ENCODE measurements around the gene MSI2. TPM values are rescaled to one million over a fixed set of nuclear protein-coding genes. Genes with fewer than 3 reads are reported as not detected.

Gene MSI2
- total and polyA plus RNA-seq, 2 experiments from 2014 or later = 18.9 to 41.8 TPM

GRCh38 chr17:57723427-57724025 is 467.2 kb downstream of the MSI2 start:
- H3K9me2 ChIP-seq (ENCODE audit: insufficient read depth) = no peaks in the 10 kb centered on the region
- H4K20me1 ChIP-seq (replicated peaks; ENCODE audit: insufficient read depth) = no peaks in the 10 kb centered on the region
- no peak overlapping the region for H3K27ac Mint-ChIP-seq
- DNase-seq (ENCODE audit: low spot score) (no peak), ATAC-seq (peak; percentile 44)
- no peaks in the 10 kb centered on the region for H3F3A ChIP-seq (replicated peaks; ENCODE audit: low read depth)
- H3K4me3 Mint-ChIP-seq = no peak overlapping the region
- H3K4me1 Mint-ChIP-seq = no peaks in the 10 kb centered on the region
- no peak overlapping the region for H3K4me2 ChIP-seq
- no peak overlapping the region for H2AFZ ChIP-seq
- H3K27me3 ChIP-seq (ENCODE audit: insufficient read depth) = no peaks in the 10 kb centered on the region
- peaks cover 23% of the 10 kb centered on the region for H3K27me3 Mint-ChIP-seq (ENCODE audit: insufficient read depth, low read depth, poor library complexity)
- H3K9me3 Mint-ChIP-seq = no peaks in the 10 kb centered on the region
- no peaks in the 10 kb centered on the region for H3K36me3 Mint-ChIP-seq (ENCODE audit: low read depth)
- no peak overlapping the region for H3K4me3 ChIP-seq
- TF ChIP-seq JUNB (IDR thresholded peaks at IDR 0.05; ENCODE audit: unreplicated experiment) = no peak
- TF ChIP-seq CREB1 (CRISPR knock-in tag; IDR thresholded peaks at IDR 0.05; ENCODE audit: low read depth) = no peak
- TF ChIP-seq, protein P1, sequence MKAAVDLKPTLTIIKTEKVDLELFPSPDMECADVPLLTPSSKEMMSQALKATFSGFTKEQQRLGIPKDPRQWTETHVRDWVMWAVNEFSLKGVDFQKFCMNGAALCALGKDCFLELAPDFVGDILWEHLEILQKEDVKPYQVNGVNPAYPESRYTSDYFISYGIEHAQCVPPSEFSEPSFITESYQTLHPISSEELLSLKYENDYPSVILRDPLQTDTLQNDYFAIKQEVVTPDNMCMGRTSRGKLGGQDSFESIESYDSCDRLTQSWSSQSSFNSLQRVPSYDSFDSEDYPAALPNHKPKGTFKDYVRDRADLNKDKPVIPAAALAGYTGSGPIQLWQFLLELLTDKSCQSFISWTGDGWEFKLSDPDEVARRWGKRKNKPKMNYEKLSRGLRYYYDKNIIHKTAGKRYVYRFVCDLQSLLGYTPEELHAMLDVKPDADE (IDR thresholded peaks at IDR 0.05) = no peak
- no peak for TF ChIP-seq REST (IDR thresholded peaks at IDR 0.05; ENCODE audit: unreplicated experiment)
- TF ChIP-seq EZH2phosphoT487 (IDR thresholded peaks at IDR 0.05; ENCODE audit: unreplicated experiment) = no peak
- no peak for TF ChIP-seq ZNF114 (CRISPR knock-in tag; IDR thresholded peaks at IDR 0.05)
- TF ChIP-seq, protein P2, sequence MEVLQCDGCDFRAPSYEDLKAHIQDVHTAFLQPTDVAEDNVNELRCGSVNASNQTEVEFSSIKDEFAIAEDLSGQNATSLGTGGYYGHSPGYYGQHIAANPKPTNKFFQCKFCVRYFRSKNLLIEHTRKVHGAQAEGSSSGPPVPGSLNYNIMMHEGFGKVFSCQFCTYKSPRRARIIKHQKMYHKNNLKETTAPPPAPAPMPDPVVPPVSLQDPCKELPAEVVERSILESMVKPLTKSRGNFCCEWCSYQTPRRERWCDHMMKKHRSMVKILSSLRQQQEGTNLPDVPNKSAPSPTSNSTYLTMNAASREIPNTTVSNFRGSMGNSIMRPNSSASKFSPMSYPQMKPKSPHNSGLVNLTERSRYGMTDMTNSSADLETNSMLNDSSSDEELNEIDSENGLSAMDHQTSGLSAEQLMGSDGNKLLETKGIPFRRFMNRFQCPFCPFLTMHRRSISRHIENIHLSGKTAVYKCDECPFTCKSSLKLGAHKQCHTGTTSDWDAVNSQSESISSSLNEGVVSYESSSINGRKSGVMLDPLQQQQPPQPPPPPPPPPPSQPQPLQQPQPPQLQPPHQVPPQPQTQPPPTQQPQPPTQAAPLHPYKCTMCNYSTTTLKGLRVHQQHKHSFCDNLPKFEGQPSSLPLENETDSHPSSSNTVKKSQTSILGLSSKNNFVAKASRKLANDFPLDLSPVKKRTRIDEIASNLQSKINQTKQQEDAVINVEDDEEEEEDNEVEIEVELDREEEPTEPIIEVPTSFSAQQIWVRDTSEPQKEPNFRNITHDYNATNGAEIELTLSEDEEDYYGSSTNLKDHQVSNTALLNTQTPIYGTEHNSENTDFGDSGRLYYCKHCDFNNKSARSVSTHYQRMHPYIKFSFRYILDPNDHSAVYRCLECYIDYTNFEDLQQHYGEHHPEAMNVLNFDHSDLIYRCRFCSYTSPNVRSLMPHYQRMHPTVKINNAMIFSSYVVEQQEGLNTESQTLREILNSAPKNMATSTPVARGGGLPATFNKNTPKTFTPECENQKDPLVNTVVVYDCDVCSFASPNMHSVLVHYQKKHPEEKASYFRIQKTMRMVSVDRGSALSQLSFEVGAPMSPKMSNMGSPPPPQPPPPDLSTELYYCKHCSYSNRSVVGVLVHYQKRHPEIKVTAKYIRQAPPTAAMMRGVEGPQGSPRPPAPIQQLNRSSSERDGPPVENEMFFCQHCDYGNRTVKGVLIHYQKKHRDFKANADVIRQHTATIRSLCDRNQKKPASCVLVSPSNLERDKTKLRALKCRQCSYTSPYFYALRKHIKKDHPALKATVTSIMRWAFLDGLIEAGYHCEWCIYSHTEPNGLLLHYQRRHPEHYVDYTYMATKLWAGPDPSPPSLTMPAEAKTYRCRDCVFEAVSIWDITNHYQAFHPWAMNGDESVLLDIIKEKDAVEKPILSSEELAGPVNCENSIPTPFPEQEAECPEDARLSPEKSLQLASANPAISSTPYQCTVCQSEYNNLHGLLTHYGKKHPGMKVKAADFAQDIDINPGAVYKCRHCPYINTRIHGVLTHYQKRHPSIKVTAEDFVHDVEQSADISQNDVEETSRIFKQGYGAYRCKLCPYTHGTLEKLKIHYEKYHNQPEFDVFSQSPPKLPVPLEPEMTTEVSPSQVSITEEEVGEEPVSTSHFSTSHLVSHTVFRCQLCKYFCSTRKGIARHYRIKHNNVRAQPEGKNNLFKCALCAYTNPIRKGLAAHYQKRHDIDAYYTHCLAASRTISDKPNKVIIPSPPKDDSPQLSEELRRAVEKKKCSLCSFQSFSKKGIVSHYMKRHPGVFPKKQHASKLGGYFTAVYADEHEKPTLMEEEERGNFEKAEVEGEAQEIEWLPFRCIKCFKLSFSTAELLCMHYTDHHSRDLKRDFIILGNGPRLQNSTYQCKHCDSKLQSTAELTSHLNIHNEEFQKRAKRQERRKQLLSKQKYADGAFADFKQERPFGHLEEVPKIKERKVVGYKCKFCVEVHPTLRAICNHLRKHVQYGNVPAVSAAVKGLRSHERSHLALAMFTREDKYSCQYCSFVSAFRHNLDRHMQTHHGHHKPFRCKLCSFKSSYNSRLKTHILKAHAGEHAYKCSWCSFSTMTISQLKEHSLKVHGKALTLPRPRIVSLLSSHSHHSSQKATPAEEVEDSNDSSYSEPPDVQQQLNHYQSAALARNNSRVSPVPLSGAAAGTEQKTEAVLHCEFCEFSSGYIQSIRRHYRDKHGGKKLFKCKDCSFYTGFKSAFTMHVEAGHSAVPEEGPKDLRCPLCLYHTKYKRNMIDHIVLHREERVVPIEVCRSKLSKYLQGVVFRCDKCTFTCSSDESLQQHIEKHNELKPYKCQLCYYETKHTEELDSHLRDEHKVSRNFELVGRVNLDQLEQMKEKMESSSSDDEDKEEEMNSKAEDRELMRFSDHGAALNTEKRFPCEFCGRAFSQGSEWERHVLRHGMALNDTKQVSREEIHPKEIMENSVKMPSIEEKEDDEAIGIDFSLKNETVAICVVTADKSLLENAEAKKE (CRISPR knock-in tag; IDR thresholded peaks at IDR 0.05) = no peak
- no peak for TF ChIP-seq CTCF (conservative IDR thresholded peaks at IDR 0.05; ENCODE audit: low read depth in 2 of 2)
- no peak for TF ChIP-seq POLR2AphosphoS5 (IDR thresholded peaks at IDR 0.05; ENCODE audit: low read depth)
- no peak for TF ChIP-seq NANOG (IDR thresholded peaks at IDR 0.05; ENCODE audit: borderline replicate concordance)
- no peaks in the 10 kb centered on the region for H3K79me2 ChIP-seq (replicated peaks; ENCODE audit: insufficient read depth)
- no peaks in the 10 kb centered on the region for H3K36me3 ChIP-seq (ENCODE audit: insufficient read depth)
- no peaks in the 10 kb centered on the region for H3K4me1 ChIP-seq (ENCODE audit: insufficient read depth)
- no peak overlapping the region for H3K27ac ChIP-seq (ENCODE audit: low read depth)

Data from GM23338 (cell line).